Activated CD8-positive, alpha-beta T cell treated with anti-CD3 and anti-CD28 coated beads for 36 hours (primary cell): ENCODE measurements around the gene PPP1R13B. TPM values are rescaled to one million over a fixed set of nuclear protein-coding genes. Genes with fewer than 3 reads are reported as not detected.

Source experiments
- ATAC-seq: fragments of 200-7000 bp; cut with Tn5 transposase; one replicate; pipeline ENCODE4 v1.10.0; 2021; ENCODE audit warnings: mild to moderate bottlenecking, moderate library complexity
- CTCF ChIA-PET: fragments of 350-600 bp; sonication (Branson Sonifier 250); formaldehyde crosslinking; loops from one replicate; lab custom pipeline; 2021; ENCODE audit warnings: antibody characterized with exemption; lab: Charles Lee
- POLR2A ChIA-PET: fragments of 350-600 bp; sonication (Branson Sonifier 250); formaldehyde crosslinking; loops from one replicate; lab custom pipeline; 2021; ENCODE audit warnings: antibody characterized with exemption; lab: Charles Lee
- DNase-seq: peaks from one replicate; pipeline ENCODE4 v3.0.0-alpha.2; 2020
- H3K27ac Mint-ChIP-seq: one replicate; pipeline ENCODE4 v1.8.0; 2021; ENCODE audit warnings: mild to moderate bottlenecking, mixed read lengths
- H3K27me3 Mint-ChIP-seq: one replicate; pipeline ENCODE4 v1.8.0; 2021; ENCODE audit warnings: mixed read lengths
- H3K36me3 Mint-ChIP-seq: one replicate; pipeline ENCODE4 v1.8.0; 2021; ENCODE audit warnings: low read depth, mixed read lengths
- H3K4me1 Mint-ChIP-seq: one replicate; pipeline ENCODE4 v1.8.0; 2021; ENCODE audit warnings: low read depth, mixed read lengths
- H3K4me3 Mint-ChIP-seq: one replicate; pipeline ENCODE4 v1.8.0; 2021; ENCODE audit warnings: mild to moderate bottlenecking, moderate library complexity, mixed read lengths
- H3K9me3 Mint-ChIP-seq: one replicate; pipeline ENCODE4 v1.8.0; 2021; ENCODE audit warnings: mixed read lengths
- intact Hi-C: fragments of 100-400 bp; cut with micrococcal nuclease; formaldehyde crosslinking; loops from one replicate; pipeline ENCODE4 v1.10.0; 2022
- total RNA-seq, 2 experiments: library from RNA; stranded (reverse); gene quantifications; one replicate each; pipeline ENCODE4 v1.2.3, GENCODE V29; 2021
- TF ChIP-seq, protein P1 (sequence below): fragments of 200-600 bp; IDR thresholded peaks from one replicate; pipeline ENCODE4 v1.8.0; 2022; ENCODE audit warnings: antibody characterized with exemption, mild to moderate bottlenecking

PPP1R13B gene
- total RNA-seq, 2 experiments from 2014 or later: 11.9 to 14.5 TPM

- intact Hi-C loops: no loop called here
- TF ChIP-seq, protein P1, sequence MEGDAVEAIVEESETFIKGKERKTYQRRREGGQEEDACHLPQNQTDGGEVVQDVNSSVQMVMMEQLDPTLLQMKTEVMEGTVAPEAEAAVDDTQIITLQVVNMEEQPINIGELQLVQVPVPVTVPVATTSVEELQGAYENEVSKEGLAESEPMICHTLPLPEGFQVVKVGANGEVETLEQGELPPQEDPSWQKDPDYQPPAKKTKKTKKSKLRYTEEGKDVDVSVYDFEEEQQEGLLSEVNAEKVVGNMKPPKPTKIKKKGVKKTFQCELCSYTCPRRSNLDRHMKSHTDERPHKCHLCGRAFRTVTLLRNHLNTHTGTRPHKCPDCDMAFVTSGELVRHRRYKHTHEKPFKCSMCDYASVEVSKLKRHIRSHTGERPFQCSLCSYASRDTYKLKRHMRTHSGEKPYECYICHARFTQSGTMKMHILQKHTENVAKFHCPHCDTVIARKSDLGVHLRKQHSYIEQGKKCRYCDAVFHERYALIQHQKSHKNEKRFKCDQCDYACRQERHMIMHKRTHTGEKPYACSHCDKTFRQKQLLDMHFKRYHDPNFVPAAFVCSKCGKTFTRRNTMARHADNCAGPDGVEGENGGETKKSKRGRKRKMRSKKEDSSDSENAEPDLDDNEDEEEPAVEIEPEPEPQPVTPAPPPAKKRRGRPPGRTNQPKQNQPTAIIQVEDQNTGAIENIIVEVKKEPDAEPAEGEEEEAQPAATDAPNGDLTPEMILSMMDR: no peak
- POLR2A ChIA-PET: no interaction called here
- Mint-ChIP-seq H3K4me1 (peaks cover 7% of the 10 kb centered on the region), H3K27ac (no peak overlapping the region), H3K9me3 (no peaks in the 10 kb centered on the region), H3K36me3 (no peaks in the 10 kb centered on the region), H3K27me3 (peaks cover under 1% of the 10 kb centered on the region), H3K4me3 (no peak overlapping the region)
- DNase-seq: no peak
- ATAC-seq: no peak
- CTCF ChIA-PET: no interaction called here
Observed at GRCh38 chr14:103857256-103857655, 9.9 kb upstream of the PPP1R13B start.

GRCh38 chr14:103856607-103857006 lies 9.2 kb upstream of the PPP1R13B start:
- POLR2A ChIA-PET: no interaction called here
- CTCF ChIA-PET: interaction anchor here (1.3 to 1.6 kb wide), 2 partner anchors 48 to 54 kb away, joined by 5 to 6 read pairs; no protein-coding TSS in a partner anchor
- no peaks in the 10 kb centered on the region for H3K9me3 Mint-ChIP-seq
- H3K4me3 Mint-ChIP-seq: no peak overlapping the region
- intact Hi-C loops: no loop called here
- H3K4me1 Mint-ChIP-seq: peaks cover 7% of the 10 kb centered on the region
- no peaks in the 10 kb centered on the region for H3K27me3 Mint-ChIP-seq
- H3K27ac Mint-ChIP-seq: no peak overlapping the region
- TF ChIP-seq, protein P1: no peak
- no peaks in the 10 kb centered on the region for H3K36me3 Mint-ChIP-seq
- DNase-seq (no peak), ATAC-seq (no peak)

GRCh38 chr14:103856105-103856504 lies 8.7 kb upstream of the PPP1R13B start:
- TF ChIP-seq, protein P1: no peak
- DNase-seq: no peak
- ChIA-PET CTCF (interaction anchor here (1.3 to 1.6 kb wide), 2 partner anchors 47 to 54 kb away, joined by 5 to 6 read pairs; no protein-coding TSS in a partner anchor), POLR2A (no interaction called here)
- peaks cover 7% of the 10 kb centered on the region for H3K4me1 Mint-ChIP-seq
- intact Hi-C loops: no loop called here
- no peaks in the 10 kb centered on the region for H3K9me3 Mint-ChIP-seq
- no peaks in the 10 kb centered on the region for H3K27me3 Mint-ChIP-seq
- no peaks in the 10 kb centered on the region for H3K36me3 Mint-ChIP-seq
- no peak overlapping the region for H3K4me3 Mint-ChIP-seq
- H3K27ac Mint-ChIP-seq: no peak overlapping the region
- no peak for ATAC-seq

DNA sequence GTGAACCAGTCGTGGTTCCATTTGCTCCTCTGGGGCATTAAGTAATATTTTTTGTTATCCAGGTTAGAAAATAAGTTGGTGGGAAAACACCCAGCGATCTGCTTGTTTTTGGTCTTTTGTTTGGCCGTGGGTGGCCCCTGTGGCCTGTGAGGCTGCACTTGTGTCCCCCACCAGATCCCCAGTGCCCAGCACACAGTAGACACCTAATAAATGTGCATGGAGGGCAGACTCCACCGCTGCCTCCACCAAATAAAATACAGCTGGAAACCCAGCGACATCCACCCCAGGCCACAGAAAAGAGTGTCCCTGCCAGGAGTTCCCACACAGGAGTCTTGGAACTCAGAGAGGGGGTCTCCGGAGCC lies 8.3 kb upstream of the PPP1R13B start:
- ChIA-PET CTCF (interaction anchor here (1.3 to 1.6 kb wide), 2 partner anchors 47 to 55 kb away, joined by 5 to 6 read pairs; no protein-coding TSS in a partner anchor), POLR2A (no interaction called here)
- no peaks in the 10 kb centered on the region for H3K27me3 Mint-ChIP-seq
- H3K36me3 Mint-ChIP-seq: no peaks in the 10 kb centered on the region
- TF ChIP-seq, protein P1: no peak
- intact Hi-C loops: no loop called here
- no peaks in the 10 kb centered on the region for H3K9me3 Mint-ChIP-seq
- no peak overlapping the region for H3K4me3 Mint-ChIP-seq
- no peak overlapping the region for H3K27ac Mint-ChIP-seq
- peaks cover 7% of the 10 kb centered on the region for H3K4me1 Mint-ChIP-seq
- ATAC-seq (no peak), DNase-seq (no peak)

DNA sequence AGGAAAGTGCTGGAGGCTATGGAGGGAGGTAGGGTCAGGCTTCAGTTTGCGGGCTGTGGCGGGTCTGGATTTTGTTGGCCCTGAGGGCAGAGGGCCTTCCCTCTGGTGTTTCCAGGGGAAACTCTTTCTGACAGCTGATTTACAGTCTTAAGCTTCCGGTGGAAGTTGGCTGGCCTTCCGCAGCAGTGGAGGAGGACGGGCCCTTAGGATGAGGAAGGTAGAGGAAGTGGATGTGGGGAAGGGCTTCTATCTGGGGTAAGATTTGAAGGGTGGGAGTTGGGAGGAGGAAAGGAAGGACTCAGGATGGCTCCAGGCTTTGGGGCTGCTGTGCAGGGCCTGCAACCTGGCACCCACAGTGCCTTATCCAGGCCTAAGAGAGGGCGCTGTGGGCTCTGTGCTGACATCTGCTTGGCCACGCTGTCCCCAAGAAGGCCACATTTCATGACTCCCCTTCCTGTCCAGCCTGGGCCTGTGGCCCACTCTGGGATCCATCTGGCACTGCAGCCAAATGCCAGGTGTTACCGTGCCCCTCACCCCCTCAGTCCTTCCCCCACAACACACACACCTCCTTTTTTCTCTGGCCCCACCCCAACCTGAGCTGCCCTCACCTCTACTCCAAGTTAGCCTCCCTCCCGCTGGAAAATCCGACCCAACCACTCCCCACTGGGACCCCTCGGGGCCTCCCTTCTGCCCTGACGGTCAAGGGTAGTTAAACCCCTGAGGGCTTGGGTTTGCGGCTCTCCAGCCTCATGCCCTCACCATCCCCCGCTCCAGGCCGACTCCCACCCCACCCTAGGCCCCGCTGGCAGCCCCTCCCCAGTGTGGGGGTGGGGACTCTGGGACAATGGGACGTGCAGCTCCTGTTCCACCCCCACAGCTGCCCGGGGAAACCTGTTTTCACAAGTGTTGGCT lies 7.7 kb upstream of the PPP1R13B start:
- Mint-ChIP-seq H3K36me3 (no peaks in the 10 kb centered on the region), H3K9me3 (no peaks in the 10 kb centered on the region), H3K4me3 (no peak overlapping the region), H3K27ac (no peak overlapping the region), H3K27me3 (no peaks in the 10 kb centered on the region), H3K4me1 (peaks cover 7% of the 10 kb centered on the region)
- TF ChIP-seq, protein P1: no peak
- ATAC-seq (no peak), DNase-seq (no peak)
- CTCF ChIA-PET: interaction anchor here (1.6 to 2.1 kb wide), 2 partner anchors 46 to 55 kb away, joined by 5 to 6 read pairs; no protein-coding TSS in a partner anchor
- intact Hi-C loops: no loop called here
- POLR2A ChIA-PET: no interaction called here
